Coronary artery (tissue), 2 donors: ENCODE results near the gene TNFSF8.

Experiments used
- DNase-seq: peaks from one replicate; pipeline ENCODE4 v3.0.0-alpha.2; 2017; ENCODE audit warnings: low spot score
- H3K27ac ChIP-seq, 2 donors: fragments of 200-600 bp; sonication (generic); one replicate each; pipeline ENCODE4 v1.5.1; 2016 to 2019
- H3K4me3 ChIP-seq: fragments of 200-600 bp; sonication (generic); 2 replicates; pipeline ENCODE4 v1.5.1; 2016; ENCODE audit warnings: mild to moderate bottlenecking, moderate library complexity
- CTCF ChIP-seq: fragments of 200-600 bp; sonication (generic); IDR thresholded peaks from one replicate; pipeline ENCODE4 v1.5.1; 2019; ENCODE audit warnings: antibody characterized with exemption

TNFSF8 gene

DNA sequence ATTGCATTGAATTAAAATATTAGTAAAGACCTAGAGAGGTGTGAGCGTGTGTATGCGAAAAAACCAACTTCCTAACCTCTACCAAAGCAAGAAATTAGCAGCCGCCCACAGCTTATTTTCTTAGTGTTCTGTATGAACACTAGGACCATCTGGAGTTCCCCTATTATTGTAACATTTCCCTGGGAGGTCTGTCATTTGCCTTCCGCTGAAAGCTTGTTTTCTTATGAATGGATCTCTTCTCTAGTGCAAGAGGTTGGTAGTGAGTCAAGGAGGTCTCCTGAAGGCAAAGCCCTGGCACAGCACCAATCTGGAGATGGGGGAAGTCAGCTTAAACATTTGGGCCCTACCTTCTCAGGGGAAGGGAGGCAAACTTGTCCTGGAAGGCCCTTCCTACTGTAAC, 10.8 kb downstream of the TNFSF8 start:
- TF ChIP-seq CTCF: no peak
- Histone ChIP-seq H3K27ac (no peak overlapping the region), H3K4me3 (no peak overlapping the region)
- no peak for DNase-seq

DNA sequence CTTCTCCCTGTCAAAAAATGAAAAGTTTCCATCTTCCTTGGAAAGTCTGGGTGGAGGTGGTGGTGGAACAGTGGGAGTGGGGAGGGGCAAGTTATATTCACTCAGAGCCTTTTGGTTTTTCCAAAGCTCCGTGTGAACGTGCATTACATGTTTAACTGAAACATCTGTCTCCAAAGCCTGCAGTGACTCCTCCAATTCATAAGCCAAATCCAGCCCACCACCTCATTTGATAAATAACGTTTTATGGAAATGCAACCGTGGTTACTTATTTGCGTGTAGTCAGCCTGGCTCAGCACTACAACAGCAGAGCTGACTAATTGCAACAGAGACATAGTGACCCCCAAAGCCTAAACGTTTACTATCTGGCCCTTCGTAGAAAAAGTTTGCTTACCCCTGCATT, 13.9 kb downstream of the TNFSF8 start:
- Histone ChIP-seq H3K4me3 (no peak overlapping the region), H3K27ac (no peak overlapping the region)
- no peak for DNase-seq
- TF ChIP-seq CTCF: no peak

DNA sequence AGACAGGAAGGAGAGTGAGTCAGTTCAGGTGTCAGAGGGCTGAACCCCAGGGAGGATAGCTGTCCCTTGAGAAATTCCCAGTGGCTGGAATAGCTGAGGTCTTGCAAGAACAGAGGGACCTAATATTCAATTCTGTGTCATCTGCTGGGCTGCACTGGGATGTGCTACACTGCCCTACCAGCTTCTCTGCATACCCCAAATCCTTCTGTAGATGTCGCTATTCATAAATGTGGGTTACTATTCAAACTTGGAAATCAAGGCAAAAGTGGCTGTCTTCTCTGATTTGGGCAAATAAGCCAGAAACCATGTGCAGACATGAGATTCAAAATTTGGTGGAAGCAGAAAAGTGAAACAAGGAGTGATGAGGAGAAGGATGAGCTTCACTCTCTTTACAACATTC, 16.3 kb downstream of the TNFSF8 start:
- no peak overlapping the region for H3K4me3 ChIP-seq
- TF ChIP-seq CTCF: no peak
- DNase-seq: no peak
- no peak overlapping the region for H3K27ac ChIP-seq

- no peak for DNase-seq
- Histone ChIP-seq H3K4me3 (no peak overlapping the region), H3K27ac (no peak overlapping the region)
- TF ChIP-seq CTCF: no peak
These were observed 16.7 kb downstream of the TNFSF8 start for GRCh38 chr9:114913656-114914055.

DNA sequence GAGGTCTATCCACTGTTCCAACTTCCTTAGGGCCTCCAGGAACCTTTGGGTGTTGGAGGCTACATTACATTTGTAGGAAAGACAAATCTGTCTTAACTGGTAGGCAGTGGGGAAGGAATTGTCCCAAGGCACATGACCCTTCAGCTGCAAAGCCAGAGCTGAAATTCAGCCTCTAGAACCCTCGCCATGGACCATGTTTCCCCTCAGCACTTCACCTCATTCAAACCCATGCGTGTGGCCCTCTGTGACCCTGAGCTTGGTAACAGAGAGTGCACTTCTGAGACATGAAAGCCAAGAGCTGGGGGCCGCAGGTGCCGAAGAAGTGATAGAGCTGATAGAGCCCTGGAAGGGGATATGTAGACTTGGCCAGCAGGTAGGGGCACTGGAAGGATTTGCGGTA, 17.2 kb downstream of the TNFSF8 start:
- DNase-seq: no peak
- TF ChIP-seq CTCF: no peak
- no peak overlapping the region for H3K27ac ChIP-seq
- H3K4me3 ChIP-seq: no peak overlapping the region

DNA sequence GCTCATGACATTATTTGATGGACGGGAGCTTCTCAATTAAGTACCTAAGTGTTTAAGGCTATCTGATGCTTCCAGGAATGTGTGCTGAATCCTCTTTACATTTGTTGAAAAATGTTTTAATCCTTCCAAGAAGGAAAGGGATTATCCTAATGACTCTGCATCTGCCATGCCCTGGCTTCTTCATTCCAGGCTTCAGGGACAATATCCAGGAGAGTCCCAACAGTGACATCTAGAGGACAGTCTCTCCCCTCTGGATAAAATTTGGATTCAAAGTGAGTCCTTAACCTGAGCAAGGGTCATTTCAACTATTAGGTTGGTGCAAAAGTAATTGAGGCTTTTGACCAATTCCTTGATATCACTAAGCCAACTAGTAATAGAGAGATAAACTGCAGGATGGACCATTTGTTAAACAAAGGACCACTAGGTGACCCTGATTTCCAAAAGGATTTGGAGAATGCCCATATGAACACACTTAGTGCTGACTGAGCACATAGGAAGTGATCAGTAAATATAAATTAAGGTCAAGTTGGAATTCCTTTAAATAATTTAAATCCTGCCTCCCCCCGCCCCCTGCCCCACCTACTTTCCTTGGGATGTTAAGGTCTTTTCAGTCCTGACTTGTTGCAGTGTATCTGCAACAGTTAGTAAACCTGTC, 19.1 kb downstream of the TNFSF8 start:
- Histone ChIP-seq H3K4me3 (no peak overlapping the region), H3K27ac (no peak overlapping the region)
- no peak for TF ChIP-seq CTCF
- DNase-seq: no peak

DNA sequence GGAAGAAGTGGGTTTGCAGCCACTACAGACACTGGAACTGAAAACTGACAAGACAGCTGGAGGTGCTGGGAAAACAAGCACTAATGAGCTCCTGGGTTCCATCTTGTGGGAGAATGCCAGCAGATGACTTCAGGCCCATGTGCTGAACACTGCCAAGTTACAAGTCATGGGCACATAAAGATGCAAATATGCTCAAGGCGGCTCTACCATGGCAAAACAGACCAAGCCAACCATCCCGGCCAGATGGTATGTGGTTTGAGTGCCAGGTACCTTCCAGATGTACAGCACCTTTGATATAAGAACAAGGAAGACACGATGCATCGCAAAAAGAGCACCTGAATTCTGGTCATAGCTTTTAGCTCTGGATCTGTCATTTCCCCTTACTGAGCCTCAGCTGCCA, 19.9 kb downstream of the TNFSF8 start:
- no peak for TF ChIP-seq CTCF
- no peak for DNase-seq
- H3K4me3 ChIP-seq: no peak overlapping the region
- no peak overlapping the region for H3K27ac ChIP-seq
